HG02970 (cell line): ENCODE measurements around the gene MICU2.

Experiments
- ATAC-seq: cut with Tn5 transposase; IDR thresholded peaks from one replicate; pipeline ENCODE4 v1.9.1; 2021; ENCODE audit warnings: mild to moderate bottlenecking, moderate library complexity, moderate number of reproducible peaks; ENCODE audit not compliant: unreplicated experiment, low FRiP score

Gene MICU2

GRCh38 chr13:21603531-21604448, at the start of gene MICU2:
Gene MICU2 (minus strand): TSS chr13:21604170. CDS start chr13:21604148, 22 bp downstream.
- ATAC-seq, result peak; percentile 96

DNA sequence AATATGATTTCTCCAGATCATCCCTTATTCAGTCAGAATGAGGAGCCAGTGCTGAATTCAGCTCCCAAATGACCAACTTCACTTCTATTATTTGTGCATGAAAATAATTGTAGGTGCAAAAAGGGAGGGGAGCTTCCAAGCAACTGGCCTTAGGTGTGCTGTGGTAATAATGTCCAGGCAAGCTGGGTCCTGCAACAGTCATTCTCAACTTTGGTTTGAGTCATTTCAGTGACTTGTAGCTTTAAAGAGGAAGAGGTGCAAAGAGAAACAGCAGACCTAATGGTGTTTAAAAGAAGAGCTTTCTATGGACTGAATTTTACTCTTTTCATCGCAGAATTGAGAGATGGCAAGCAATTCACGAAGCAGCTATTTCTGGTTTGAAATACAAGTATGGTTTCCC, 37.7 kb upstream of the MICU2 start:
- ATAC-seq, result no peak

GRCh38 chr13:21639561-21639960, 35.6 kb upstream of the MICU2 start:
- ATAC-seq, result no peak

GRCh38 chr13:21638319-21639282, 34.6 kb upstream of the MICU2 start:
- ATAC-seq, result no peak

DNA sequence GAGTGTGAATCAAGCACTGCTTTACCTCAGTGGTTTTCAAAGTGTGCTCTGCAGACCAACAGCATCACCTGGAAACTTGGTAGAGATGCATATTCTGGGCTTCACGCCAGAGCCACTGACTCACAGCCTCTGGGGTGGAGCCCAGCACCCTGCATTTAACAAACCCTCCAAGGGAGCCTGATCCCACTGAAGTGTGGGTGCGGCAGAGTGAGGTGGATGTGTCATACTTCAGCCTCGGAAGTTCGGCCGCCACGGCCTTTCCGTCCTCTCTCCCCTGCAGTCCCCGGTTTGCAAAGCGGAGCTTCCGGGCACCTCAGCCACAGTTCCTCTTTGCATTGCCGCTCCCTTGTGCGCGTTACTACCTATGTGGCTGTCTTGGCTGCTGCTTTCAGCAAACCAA, 33.3 kb upstream of the MICU2 start:
- no peak for ATAC-seq

DNA sequence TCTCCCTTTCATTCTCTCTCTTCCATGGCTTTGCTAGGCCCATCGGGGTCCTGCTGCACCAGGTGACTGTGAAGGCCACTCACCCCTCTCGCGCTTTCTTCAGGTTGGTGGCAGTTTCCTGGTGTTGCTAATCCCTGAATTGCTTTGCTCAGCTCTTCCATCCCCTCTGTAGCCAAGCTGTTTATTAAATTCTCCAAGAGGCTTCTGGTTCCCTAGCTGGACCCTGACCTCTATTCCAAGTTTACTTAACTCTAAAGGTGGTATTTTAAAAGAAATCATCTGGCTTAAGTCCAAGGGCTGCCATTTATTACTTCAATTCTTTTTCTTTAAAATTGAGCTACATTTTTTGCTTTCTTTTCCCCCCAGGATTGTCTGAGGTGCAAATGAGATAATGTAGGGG, 32.7 kb upstream of the MICU2 start:
- ATAC-seq, result no peak

GRCh38 chr13:21632196-21632595, 28.2 kb upstream of the MICU2 start:
- ATAC-seq, result no peak

DNA sequence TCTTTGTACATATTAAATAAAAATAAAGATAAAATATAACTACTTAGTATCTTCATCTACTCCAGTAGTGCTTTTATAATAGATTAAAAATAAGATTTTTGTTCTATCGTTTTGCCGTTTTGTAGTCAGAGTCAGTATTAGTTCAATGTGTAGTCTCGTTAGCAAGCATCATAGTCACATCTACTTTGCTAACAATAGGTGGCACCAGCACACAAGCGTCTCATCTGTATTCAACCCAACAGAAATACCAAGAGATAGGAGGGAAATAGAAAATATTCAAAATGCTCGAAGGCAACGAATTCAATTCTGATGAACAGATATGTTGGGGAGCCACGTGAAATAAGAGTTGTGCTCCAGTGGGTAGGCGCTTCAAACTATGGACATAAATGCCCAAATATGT, 21.4 kb upstream of the MICU2 start:
- no peak for ATAC-seq

DNA sequence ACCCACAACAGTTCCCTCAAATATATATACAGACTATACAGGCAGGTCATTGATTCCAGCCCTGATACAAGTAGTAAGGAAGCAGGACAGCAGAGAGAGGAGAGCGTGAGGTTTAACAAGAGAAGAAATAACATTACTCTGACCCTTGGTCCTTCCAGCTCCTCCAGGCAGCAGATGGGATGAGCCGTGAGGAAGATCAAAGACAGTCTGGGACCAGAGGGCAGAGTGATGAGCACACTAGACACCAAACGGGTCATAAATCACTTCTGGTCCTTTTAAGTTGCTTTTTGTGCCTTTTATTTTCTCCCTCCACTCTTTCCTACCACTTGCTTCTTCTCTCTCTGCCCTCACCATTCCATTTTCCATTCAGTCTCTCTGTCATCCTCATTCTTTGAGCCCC, 16.9 kb upstream of the MICU2 start:
- no peak for ATAC-seq

DNA sequence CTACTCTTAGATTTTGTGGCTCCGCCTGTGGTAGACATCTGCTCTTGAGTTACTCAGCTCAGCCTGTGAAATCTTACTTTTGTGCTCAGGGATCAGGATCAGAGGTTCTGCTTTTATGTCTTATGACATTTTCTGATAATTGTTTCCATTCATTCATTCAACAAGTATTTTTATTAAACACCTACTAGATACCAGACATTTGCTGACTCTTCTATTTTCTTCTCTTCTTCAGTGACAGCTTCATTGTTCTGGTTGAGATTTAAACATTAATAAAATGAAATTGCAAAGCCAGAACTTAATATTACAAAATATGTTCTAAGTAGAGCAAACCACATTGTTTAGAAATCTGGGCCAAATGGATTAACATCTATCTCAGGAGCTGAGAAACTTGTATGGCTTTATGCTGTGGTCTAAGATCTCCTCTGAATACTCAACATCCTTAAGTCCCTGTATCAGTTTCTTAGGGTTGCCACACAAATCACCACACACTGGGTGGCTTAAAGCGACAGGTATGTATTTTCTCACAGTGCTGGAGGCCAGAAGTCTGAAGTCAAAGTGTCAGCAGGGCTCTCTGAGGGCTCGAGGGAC, 15.8 kb upstream of the MICU2 start:
- ATAC-seq, result no peak

- no peak for ATAC-seq
These were observed 12.9 kb upstream of the MICU2 start for GRCh38 chr13:21616880-21617279.

GRCh38 chr13:21616205-21616866, 12.4 kb upstream of the MICU2 start:
- ATAC-seq, result no peak

- ATAC-seq, result no peak
These were observed 11.5 kb upstream of the MICU2 start for GRCh38 chr13:21615427-21615826.

DNA sequence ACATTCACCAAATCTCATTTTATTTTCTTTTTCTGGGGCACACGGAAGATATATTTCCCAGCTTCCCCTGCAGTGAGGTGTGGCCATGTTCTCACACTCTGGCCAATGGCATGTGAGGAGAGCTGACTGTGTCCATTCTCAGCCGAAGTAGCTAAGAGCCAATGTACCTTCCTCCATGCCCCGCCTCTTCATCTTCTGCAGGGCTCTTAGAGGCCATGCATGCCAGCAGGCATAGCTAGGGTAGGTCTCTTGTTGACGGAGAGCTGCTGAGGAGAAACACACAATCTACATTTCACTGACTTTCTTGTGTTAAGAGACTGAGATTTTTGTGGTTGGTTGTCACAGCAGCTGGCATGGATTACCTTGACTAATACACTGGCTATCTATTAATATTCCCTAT, 9.8 kb upstream of the MICU2 start:
- ATAC-seq, result no peak

DNA sequence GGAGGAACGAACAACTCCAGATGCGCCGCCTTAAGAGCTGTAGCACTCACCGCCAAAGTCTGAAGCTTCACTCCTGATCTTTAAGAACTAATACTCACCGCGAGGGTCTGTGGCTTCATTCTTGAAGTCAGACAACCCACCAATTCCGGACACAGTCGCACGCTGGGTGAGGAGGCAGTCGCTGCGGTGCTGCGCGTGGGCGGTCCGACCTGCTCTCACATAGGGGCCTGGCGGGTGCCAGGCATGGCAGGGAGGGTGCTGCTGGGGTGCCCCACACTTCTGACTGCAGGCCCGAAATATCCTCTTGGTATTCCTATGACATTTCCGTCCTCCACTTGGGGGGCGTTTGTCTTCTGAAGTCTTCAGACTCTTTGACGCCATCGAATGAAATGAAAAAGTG, 7.4 kb upstream of the MICU2 start:
- ATAC-seq, result no peak

- no peak for ATAC-seq
These were observed 6.7 kb upstream of the MICU2 start for GRCh38 chr13:21610687-21611086.

- no peak for ATAC-seq
These were observed 5.0 kb upstream of the MICU2 start for GRCh38 chr13:21608961-21609360.

DNA sequence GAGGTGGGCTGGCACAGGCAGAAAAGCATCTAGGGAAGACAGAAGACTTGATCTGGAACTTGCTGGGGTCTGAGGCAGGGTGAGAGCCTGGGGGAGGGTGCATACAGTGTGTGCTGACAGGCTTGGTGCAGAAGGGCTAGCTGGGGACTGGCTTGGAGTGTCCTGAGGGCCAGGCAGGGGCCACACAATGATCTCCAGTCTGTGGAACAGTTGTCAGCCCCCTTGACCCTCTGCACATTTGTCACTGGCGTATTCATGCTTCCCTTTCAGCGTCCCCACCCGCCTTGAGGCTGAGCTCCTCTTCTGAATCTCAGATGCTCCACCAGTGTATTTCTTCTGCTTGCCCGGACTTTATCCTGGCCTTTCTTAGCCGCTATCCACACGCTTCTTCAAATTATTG, 2.8 kb upstream of the MICU2 start:
- ATAC-seq, result no peak

- ATAC-seq, result no peak
These were observed 2.3 kb upstream of the MICU2 start for GRCh38 chr13:21606251-21606650.

DNA sequence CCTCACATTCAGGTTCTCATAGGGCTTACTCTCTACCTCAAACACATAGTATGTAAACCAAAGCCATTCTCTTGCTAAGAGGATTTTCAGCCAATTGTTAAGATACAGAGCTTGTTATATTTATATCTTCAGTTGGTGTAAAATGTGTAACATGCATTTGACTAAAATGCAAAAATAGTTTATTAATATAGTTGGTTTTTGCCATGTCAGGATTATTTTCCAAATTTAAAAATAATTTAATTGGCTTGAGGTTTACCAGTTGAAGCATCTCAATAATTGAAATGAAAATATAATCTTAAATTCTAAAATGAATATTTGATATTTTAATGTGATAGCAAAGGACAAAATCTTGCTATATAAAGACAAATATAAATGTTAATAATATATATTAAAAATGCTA, 7.2 kb downstream of the MICU2 start:
- no peak for ATAC-seq

DNA sequence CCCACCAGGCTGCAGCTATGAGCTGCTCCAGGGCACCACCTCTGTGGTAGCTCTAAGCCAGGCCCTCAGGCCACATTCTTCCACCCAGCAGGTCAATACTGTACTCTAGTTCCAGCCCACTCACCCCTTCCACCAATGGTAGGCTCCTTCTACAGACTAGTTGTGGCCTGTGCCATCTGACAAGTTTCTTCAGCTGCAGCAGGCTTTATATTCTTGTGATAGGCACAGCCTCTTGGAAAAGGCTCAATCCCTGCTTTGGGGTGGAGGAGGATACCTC, 8.5 kb downstream of the MICU2 start:
- ATAC-seq, result no peak
